ENCODE data around the gene GUCY2D.
"Not testable (repeated sequence)": the region's sequence is repeated elsewhere in the genome, so short reads cannot be mapped to it uniquely, and the experiment has no call there.

The GUCY2D gene

DNA sequence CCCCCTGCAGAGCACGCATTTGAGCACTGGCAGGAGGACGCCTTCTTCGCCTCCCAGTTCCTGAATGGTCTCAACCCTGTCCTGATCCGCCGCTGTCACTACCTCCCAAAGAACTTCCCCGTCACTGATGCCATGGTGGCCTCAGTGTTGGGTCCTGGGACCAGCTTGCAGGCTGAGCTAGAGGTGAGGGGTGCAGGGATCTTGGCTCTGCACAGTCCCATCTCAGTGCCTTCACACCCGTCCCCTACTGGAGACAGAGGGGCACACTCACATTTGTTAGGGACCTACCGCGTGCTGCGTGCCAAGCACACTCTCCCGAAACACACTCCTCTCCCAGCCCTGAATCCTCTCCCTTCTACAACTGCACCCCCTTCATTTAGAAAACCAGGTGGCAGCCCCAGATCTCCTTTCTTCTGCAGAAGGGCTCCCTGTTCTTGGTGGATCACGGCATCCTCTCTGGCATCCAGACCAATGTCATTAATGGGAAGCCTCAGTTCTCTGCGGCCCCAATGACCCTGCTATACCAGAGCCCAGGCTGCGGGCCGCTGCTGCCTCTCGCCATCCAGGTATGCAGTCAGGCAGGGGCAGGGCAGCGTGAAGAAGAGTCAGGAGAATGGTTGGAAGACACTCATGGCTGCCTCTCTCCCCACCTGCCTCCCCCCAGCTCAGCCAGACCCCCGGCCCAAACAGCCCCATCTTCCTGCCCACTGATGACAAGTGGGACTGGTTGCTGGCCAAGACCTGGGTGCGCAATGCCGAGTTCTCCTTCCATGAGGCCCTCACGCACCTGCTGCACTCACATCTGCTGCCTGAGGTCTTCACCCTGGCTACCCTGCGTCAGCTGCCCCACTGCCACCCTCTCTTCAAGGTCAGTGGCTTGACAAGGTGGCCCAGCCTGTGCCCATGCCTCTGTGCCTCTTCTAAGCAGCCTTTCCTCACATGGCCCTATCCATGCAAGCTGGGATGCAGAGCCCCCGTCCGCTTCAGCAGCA is 42.7 kb downstream of the GUCY2D start:
- DNase-seq (ENCODE audit: low read depth): no peak

DNA sequence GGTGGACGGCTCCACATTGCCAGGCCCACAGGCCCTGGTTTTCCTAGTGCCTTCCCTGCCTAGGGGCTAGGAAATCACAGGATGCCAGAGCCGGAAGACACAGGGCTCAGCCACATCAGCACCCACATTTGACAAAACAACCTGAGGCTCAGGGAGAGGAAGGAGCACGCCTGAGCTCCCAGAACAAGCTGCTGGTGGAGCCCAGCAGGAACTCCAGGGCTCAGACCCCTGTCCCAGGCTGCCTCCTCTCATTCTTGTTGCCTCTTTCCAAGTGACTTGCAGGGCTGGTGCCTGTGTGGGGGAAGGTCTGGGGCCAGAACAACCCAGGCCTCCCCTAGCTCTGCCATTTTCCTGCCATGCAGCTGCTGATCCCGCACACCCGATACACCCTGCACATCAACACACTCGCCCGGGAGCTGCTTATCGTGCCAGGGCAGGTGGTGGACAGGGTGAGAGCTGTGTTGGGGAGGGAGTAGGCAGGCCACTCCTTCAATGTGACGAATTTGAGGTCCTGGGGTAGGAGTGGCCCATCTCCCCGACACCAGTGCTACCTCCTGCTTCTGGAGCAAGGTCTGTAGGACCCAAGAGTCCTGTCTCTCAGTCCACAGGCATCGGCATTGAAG is 44.0 kb downstream of the GUCY2D start:
- no peak for DNase-seq (ENCODE audit: low read depth)

GRCh38 chr17:8046929-8047768 is 44.7 kb downstream of the GUCY2D start:
- DNase-seq (ENCODE audit: low read depth): no peak

DNA sequence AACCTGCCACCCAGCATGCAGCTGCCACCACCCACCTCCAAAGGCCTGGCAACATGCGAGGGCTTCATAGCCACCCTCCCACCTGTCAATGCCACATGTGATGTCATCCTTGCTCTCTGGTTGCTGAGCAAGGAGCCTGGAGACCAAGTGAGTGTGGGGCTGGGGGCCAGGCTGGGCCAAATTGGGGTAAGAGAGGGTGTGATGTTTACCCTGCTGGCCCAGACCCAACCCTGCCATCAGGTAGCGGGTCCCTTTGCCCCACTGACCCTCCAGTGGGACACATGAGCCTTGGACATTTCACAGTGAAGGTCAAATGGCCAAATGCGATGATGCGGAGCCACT is 45.3 kb downstream of the GUCY2D start:
- no peak for DNase-seq (ENCODE audit: low read depth)

DNA sequence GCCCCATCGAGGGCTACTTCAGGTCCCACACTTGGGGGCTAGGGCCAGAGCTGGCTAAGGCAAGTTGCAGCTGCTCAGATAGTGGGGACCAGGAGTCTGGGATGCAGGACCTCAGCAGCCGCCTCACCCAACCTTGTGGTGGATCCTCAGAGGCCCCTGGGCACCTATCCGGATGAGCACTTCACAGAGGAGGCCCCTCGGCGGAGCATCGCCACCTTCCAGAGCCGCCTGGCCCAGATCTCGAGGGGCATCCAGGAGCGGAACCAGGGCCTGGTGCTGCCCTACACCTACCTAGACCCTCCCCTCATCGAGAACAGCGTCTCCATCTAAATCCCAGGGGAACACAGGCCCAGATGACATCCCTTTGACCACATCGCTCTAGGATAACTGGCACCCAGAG is 45.8 kb downstream of the GUCY2D start:
- no peak for DNase-seq (ENCODE audit: low read depth)

GRCh38 chr17:8048736-8049135 is 46.3 kb downstream of the GUCY2D start:
- no peak for DNase-seq (ENCODE audit: low read depth)

DNA sequence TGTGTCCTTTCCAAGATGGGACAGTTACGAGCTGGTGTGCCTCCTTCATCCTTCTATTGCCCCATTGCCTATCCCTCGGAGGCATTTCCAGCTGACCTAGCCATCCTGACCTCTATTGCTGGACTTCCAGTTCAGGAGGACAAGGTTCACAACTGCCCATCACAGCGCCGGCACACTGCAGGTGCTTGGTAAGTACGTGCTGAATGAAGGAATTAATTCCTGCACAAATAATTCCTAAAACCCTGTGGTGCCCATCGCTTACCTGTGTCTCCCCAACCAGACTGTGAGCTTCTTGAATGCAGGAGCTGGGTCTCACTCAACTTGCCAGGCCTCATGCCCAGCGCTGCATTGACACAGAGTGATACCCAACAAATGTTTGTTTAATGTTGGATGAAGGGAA is 49.4 kb downstream of the GUCY2D start:
- DNase-seq (ENCODE audit: low read depth): no peak

GRCh38 chr17:8052256-8053252 is 50.1 kb downstream of the GUCY2D start:
- no peak for DNase-seq (ENCODE audit: low read depth)

DNA sequence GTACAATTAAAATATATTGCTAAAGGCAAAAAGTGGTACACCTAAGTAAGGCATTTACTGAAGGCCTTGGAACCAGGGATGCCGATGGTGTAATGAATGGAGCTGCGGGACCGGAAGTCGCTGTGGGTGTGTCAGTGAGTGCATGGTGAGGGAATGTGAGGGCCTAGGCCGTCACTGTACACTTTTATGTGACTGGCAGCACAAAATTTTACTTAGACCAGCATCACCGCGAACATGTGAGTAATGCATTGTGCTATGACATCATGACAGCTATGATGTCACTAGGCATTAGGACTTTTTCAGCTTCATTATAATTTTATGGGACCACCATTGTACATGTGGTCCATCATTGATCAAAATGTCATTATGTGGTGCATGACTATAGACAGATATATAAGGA is 51.2 kb downstream of the GUCY2D start:
- no peak for DNase-seq (ENCODE audit: low read depth)

DNA sequence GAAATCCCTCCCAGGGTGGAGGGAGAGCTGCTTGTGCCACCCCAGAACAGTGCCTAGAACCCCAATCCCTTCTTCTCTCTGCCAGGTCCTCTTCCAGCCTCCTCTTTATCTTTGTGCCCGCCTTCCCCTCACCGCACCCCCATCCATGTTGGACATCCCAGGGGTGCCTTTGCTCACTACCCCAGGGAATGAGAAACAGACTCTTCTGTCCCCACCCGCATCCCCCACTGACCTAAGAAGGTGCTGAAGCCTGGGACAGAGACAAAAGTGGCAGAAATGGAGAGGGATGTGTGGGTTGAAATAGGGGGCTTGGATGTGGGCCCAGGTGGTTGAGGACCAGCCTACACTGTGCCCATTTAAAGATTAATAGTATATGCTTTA is 53.4 kb downstream of the GUCY2D start:
- DNase-seq (ENCODE audit: low read depth): no peak

- DNase-seq (ENCODE audit: low read depth): peak; percentile 84
Measured at GRCh38 chr17:8056232-8056975, 54.0 kb downstream of the GUCY2D start.

- no peak for DNase-seq (ENCODE audit: low read depth)
Measured at GRCh38 chr17:8056976-8057625, 54.7 kb downstream of the GUCY2D start.

- peak; percentile 88 for DNase-seq (ENCODE audit: low read depth)
Measured at GRCh38 chr17:8057691-8058114, 55.3 kb downstream of the GUCY2D start.

DNA sequence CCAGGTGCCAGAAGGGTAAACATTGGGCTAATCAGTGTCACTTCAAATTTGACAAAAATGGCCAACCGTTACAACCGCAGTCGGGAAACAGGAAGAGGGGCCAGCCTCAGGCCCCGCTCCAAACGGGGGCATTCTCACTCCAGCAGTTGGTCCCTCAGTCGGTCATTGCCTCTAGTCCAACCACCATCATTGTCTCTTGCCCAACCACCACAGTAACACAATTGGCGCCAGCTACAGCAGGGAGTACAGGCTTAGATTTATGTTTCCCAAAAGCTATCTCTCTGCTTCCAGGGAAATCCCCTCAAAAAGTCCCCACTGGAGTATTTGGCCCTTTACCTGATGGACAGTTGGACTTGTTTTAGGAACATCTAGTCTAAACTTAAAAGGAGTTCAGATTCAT is 56.7 kb downstream of the GUCY2D start:
- DNase-seq (ENCODE audit: low read depth): no peak

DNA sequence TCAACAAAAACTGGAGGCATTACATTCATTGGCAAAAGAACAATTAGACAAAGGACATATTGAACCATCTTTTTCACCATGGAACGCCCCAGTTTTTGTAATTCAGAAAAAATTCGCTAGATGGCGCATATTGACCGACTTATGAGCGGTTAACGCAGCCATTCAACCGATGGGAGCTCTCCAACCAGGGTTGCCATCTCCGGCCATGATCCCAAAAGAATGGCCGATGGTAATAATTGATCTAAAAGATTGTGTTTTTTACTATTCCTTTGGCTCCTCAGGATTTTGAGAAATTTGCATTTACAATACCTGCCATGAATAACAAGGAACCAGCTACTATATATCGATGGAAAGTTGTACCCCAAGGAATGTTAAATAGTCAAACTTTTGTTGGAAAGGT is 57.9 kb downstream of the GUCY2D start:
- peak; percentile 82 for DNase-seq (ENCODE audit: low read depth)

- not testable (repeated sequence) for DNase-seq (ENCODE audit: low read depth)
Measured at GRCh38 chr17:8061851-8062250, 59.4 kb downstream of the GUCY2D start.

DNA sequence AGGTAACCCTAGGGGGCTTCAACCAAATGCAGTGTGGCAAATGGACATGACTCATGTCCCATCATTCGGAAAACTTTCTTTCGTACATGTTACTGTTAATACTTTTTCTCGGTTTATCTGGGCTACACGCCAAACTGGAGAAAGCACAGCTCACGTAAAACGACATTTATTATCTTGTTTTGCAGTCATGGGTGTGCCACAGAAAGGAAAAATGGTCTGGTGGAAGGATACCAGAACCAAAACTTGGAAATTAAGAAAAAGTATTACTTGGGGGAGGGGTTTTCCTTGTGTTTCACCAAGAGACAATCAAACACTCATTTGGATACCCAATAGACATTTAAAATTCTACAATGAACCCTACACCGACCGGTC is 60.0 kb downstream of the GUCY2D start:
- DNase-seq (ENCODE audit: low read depth): no peak

GRCh38 chr17:8062807-8063483 is 60.5 kb downstream of the GUCY2D start:
- DNase-seq (ENCODE audit: low read depth): no peak

GRCh38 chr17:8063761-8064534 is 61.5 kb downstream of the GUCY2D start:
- DNase-seq (ENCODE audit: low read depth): no peak
